Measurements from ENCODE around the gene ZNF630. TPM values are rescaled to one million over a fixed set of nuclear protein-coding genes. Genes with fewer than 3 reads are reported as not detected.
"Not testable (repeated sequence)": the region's sequence is repeated elsewhere in the genome, so short reads cannot be mapped to it uniquely, and the experiment has no call there.

The ZNF630 gene
- total and polyA plus RNA-seq, 3 donors from 2014 or later, result 1.5 to 5.6 (median 2.0) TPM

GRCh38 chrX:48035891-48036290 lies 35.5 kb downstream of the ZNF630 start:
- WGBS, 2 donors, result 28 to 37% methylated on average over 4 of the region's 4 CpGs
- intact Hi-C loops (cut with DNase I; ENCODE audit: low total_unique reads), result no loop called here
- Histone ChIP-seq H3K4me1 (no peaks in the 10 kb centered on the region), H3K36me3 (ENCODE audit: low read depth, missing control alignments) (no peaks in the 10 kb centered on the region), H3K9me3 (no peaks in the 10 kb centered on the region), H3K4me3 (no peak overlapping the region), H3K27ac (no peak overlapping the region), H3K27me3 (no peaks in the 10 kb centered on the region)
- DNase-seq, result no peak
- TF ChIP-seq, protein P1, sequence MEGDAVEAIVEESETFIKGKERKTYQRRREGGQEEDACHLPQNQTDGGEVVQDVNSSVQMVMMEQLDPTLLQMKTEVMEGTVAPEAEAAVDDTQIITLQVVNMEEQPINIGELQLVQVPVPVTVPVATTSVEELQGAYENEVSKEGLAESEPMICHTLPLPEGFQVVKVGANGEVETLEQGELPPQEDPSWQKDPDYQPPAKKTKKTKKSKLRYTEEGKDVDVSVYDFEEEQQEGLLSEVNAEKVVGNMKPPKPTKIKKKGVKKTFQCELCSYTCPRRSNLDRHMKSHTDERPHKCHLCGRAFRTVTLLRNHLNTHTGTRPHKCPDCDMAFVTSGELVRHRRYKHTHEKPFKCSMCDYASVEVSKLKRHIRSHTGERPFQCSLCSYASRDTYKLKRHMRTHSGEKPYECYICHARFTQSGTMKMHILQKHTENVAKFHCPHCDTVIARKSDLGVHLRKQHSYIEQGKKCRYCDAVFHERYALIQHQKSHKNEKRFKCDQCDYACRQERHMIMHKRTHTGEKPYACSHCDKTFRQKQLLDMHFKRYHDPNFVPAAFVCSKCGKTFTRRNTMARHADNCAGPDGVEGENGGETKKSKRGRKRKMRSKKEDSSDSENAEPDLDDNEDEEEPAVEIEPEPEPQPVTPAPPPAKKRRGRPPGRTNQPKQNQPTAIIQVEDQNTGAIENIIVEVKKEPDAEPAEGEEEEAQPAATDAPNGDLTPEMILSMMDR (IDR thresholded peaks at IDR 0.05), result no peak
- TF ChIP-seq POLR2A (IDR thresholded peaks at IDR 0.05), result no peak

- WGBS, 2 donors, result 78 to 92% methylated on average over 2 to 10 of the region's 10 CpGs
- DNase-seq; H3K4me1 ChIP-seq; H3K36me3 ChIP-seq (ENCODE audit: low read depth, missing control alignments); H3K27ac ChIP-seq; intact Hi-C loops (cut with DNase I; ENCODE audit: low total_unique reads); H3K9me3 ChIP-seq; H3K4me3 ChIP-seq; H3K27me3 ChIP-seq: not testable (repeated sequence)
Measured at GRCh38 chrX:48030641-48031173, 40.7 kb downstream of the ZNF630 start.

GRCh38 chrX:48030237-48030636 lies 41.2 kb downstream of the ZNF630 start:
- H3K27me3 ChIP-seq, result no peaks in the 10 kb centered on the region

GRCh38 chrX:48028091-48028490 lies 43.3 kb downstream of the ZNF630 start:
- TF ChIP-seq, protein P1 (IDR thresholded peaks at IDR 0.05), result no peak
- TF ChIP-seq POLR2A (IDR thresholded peaks at IDR 0.05), result no peak
- WGBS, 2 donors, result 94% methylated on average over 8 of the region's 8 CpGs; no CpG with 5 or more reads in 1 of the 2 donors
- intact Hi-C loops (cut with DNase I; ENCODE audit: low total_unique reads), result loop anchor here (10.0 kb wide), 1 partner anchor 173 kb away; no protein-coding TSS in a partner anchor

More at GRCh38 chrX:48030237-48030636, 41.2 kb downstream of the ZNF630 start:
- Histone ChIP-seq H3K36me3 (ENCODE audit: low read depth, missing control alignments) (no peaks in the 10 kb centered on the region), H3K4me3 (no peak overlapping the region), H3K9me3 (no peaks in the 10 kb centered on the region), H3K4me1 (no peaks in the 10 kb centered on the region), H3K27ac (no peak overlapping the region)
- intact Hi-C loops (cut with DNase I; ENCODE audit: low total_unique reads), result no loop called here
- TF ChIP-seq, protein P1 (IDR thresholded peaks at IDR 0.05), result no peak
- TF ChIP-seq POLR2A (IDR thresholded peaks at IDR 0.05), result no peak
- no peak for DNase-seq
- WGBS, 2 donors, result 90% methylated on average over 4 to 9 of the region's 10 CpGs

DNA sequence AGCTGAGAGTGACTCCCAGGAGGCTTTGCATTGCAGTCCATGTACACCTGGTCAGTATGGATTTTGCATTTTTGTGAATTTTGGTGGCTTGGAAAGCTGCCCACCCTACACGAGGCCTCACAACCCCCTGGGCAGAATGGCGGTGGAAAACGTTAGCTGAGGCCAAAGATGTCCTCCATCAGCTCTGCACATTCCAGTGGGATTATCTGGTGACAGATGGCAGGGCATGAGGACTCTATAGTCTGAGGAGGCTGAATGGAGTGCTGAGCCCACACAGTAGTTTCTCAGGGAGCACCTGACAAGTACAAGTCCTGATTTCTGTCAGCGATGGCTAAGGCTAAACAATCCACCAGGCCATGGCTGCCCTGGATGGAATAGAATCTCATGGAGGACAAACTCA lies 43.9 kb downstream of the ZNF630 start:
- intact Hi-C loops (cut with DNase I; ENCODE audit: low total_unique reads), result loop anchor here (10.0 kb wide), 1 partner anchor 173 kb away; no protein-coding TSS in a partner anchor
- 68% methylated on average over 3 of the region's 4 CpGs; no CpG with 5 or more reads in 1 of the 2 donors for WGBS, 2 donors
- not testable (repeated sequence) for H3K36me3 ChIP-seq (ENCODE audit: low read depth, missing control alignments)

More at GRCh38 chrX:48028091-48028490, 43.3 kb downstream of the ZNF630 start:
- Histone ChIP-seq H3K4me1 (no peaks in the 10 kb centered on the region), H3K9me3 (no peaks in the 10 kb centered on the region), H3K27me3 (no peaks in the 10 kb centered on the region), H3K27ac (no peak overlapping the region), H3K4me3 (no peak overlapping the region), H3K36me3 (ENCODE audit: low read depth, missing control alignments) (no peaks in the 10 kb centered on the region)
- no peak for DNase-seq

GRCh38 chrX:48025561-48025960 lies 45.9 kb downstream of the ZNF630 start:
- Histone ChIP-seq H3K4me3 (no peak overlapping the region), H3K36me3 (ENCODE audit: low read depth, missing control alignments) (no peaks in the 10 kb centered on the region), H3K27me3 (no peaks in the 10 kb centered on the region), H3K9me3 (no peaks in the 10 kb centered on the region), H3K27ac (no peak overlapping the region), H3K4me1 (no peaks in the 10 kb centered on the region)
- DNase-seq, result peak; percentile 59
- 7 to 12% methylated on average over 3 to 7 of the region's 7 CpGs for WGBS, 2 donors
- intact Hi-C loops (cut with DNase I; ENCODE audit: low total_unique reads), result loop anchor here (10.0 kb wide), 1 partner anchor 171 kb away; no protein-coding TSS in a partner anchor
- TF ChIP-seq, protein P1 (IDR thresholded peaks at IDR 0.05), result peak; percentile 57 to 63 (median 61)
- TF ChIP-seq POLR2A (IDR thresholded peaks at IDR 0.05), result no peak

More for the DNA sequence above, 43.9 kb downstream of the ZNF630 start:
- DNase-seq, H3K4me1 ChIP-seq, H3K27me3 ChIP-seq, H3K4me3 ChIP-seq, H3K27ac ChIP-seq, H3K9me3 ChIP-seq: not testable (repeated sequence)

Data from testis (tissue), 3 donors.